Measurements from ENCODE around the gene LHFPL6.

Gene LHFPL6

GRCh38 chr13:39499604-39500003 is 103.4 kb downstream of the LHFPL6 start:
- no peak for DNase-seq (ENCODE audit: low read depth)
- TF ChIP-seq, protein P1, sequence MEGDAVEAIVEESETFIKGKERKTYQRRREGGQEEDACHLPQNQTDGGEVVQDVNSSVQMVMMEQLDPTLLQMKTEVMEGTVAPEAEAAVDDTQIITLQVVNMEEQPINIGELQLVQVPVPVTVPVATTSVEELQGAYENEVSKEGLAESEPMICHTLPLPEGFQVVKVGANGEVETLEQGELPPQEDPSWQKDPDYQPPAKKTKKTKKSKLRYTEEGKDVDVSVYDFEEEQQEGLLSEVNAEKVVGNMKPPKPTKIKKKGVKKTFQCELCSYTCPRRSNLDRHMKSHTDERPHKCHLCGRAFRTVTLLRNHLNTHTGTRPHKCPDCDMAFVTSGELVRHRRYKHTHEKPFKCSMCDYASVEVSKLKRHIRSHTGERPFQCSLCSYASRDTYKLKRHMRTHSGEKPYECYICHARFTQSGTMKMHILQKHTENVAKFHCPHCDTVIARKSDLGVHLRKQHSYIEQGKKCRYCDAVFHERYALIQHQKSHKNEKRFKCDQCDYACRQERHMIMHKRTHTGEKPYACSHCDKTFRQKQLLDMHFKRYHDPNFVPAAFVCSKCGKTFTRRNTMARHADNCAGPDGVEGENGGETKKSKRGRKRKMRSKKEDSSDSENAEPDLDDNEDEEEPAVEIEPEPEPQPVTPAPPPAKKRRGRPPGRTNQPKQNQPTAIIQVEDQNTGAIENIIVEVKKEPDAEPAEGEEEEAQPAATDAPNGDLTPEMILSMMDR (IDR thresholded peaks at IDR 0.05; ENCODE audit: low read depth, low read length, missing control alignments), result no peak
- no peak overlapping the region for H3K4me3 ChIP-seq (ENCODE audit: low read depth, low read length)

GRCh38 chr13:39498471-39499114 is 104.4 kb downstream of the LHFPL6 start:
- DNase-seq (ENCODE audit: low read depth), result no peak
- H3K4me3 ChIP-seq (ENCODE audit: low read depth, low read length), result no peak overlapping the region
- TF ChIP-seq, protein P1 (IDR thresholded peaks at IDR 0.05; ENCODE audit: low read depth, low read length, missing control alignments), result no peak

GRCh38 chr13:39496506-39496905 is 106.5 kb downstream of the LHFPL6 start:
- TF ChIP-seq, protein P1 (IDR thresholded peaks at IDR 0.05; ENCODE audit: low read depth, low read length, missing control alignments), result no peak
- no peak overlapping the region for H3K4me3 ChIP-seq (ENCODE audit: low read depth, low read length)
- no peak for DNase-seq (ENCODE audit: low read depth)

DNA sequence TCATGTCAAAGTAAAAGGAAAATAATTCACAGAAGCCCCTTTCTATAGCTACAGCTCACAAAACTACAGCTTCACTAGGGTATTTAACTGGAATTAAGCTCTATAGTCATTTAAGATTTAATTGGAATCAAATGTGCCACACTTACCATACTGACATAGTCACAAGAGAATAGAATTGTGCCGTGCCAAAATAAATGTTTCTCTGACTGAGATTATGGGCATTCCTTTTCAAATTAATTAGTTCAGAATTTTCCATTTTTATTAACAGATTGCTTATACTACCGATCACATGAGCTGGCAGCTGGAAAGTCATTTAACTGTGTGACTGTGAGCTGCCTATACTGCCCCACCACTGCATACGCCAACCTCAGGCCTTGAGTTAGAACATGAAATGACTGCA is 108.4 kb downstream of the LHFPL6 start:
- no peak overlapping the region for H3K4me3 ChIP-seq (ENCODE audit: low read depth, low read length)
- DNase-seq (ENCODE audit: low read depth), result no peak
- TF ChIP-seq, protein P1 (IDR thresholded peaks at IDR 0.05; ENCODE audit: low read depth, low read length, missing control alignments), result no peak

DNA sequence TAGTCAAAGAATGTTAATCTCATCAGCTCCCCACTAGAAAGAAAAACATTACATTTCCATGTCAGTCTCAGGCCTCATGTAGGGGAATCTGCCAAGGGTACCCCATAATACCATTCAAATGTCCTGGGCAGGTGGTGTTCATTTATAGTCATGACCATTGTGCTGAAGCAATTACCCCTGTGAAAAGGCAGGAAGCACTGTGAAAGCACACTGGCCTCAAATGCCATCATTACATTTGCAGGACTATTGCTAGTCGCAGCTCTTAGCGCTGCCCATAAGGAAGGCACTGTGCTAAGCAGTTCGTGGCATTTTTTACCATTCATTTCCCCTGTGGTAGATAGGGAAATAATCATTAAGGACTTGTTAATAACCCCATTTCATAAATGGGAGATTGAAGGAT is 109.0 kb downstream of the LHFPL6 start:
- TF ChIP-seq, protein P1 (IDR thresholded peaks at IDR 0.05; ENCODE audit: low read depth, low read length, missing control alignments), result no peak
- no peak overlapping the region for H3K4me3 ChIP-seq (ENCODE audit: low read depth, low read length)
- DNase-seq (ENCODE audit: low read depth), result no peak

- no peak overlapping the region for H3K4me3 ChIP-seq (ENCODE audit: low read depth, low read length)
These were observed 112.9 kb downstream of the LHFPL6 start for GRCh38 chr13:39490136-39490535.

More at GRCh38 chr13:39490136-39490535, 112.9 kb downstream of the LHFPL6 start:
- TF ChIP-seq, protein P1 (IDR thresholded peaks at IDR 0.05; ENCODE audit: low read depth, low read length, missing control alignments), result no peak
- no peak for DNase-seq (ENCODE audit: low read depth)
